C4-2B (cell line): ENCODE measurements around the gene LUC7L3.

Experiments
- H3K27ac ChIP-seq: fragments of 450-650 bp; 2 replicates; pipeline ENCODE4 v1.5.1; 2017
- CTCF ChIP-seq: fragments of 450-650 bp; conservative IDR thresholded peaks from 2 replicates; pipeline ENCODE4 v1.5.1; 2017; ENCODE audit warnings: mild to moderate bottlenecking
- ZFX ChIP-seq: fragments of 450-650 bp; IDR thresholded peaks from 2 replicates; pipeline ENCODE4 v1.6.1; 2017

The LUC7L3 gene

GRCh38 chr17:50707289-50708049, 11.9 kb upstream of the LUC7L3 start, which contains the start of gene ANKRD40:
ANKRD40 (minus strand) TSS chr17:50707914; CDS start chr17:50707654, 260 bp downstream.
- no peak for TF ChIP-seq CTCF
- TF ChIP-seq ZFX = peak; percentile 100

GRCh38 chr17:50708050-50709000, 11.1 kb upstream of the LUC7L3 start:
- H3K27ac ChIP-seq = peak overlapping the region; percentile 93
- TF ChIP-seq ZFX = peak; percentile 17; the same call in 1 of the 2 replicates
- TF ChIP-seq CTCF = no peak

More at GRCh38 chr17:50707289-50708049, 11.9 kb upstream of the LUC7L3 start, which contains the start of gene ANKRD40:
- H3K27ac ChIP-seq = peak within 1 kb of the TSS; percentile 93

- H3K27ac ChIP-seq = peak overlapping the region; percentile 93
Measured at GRCh38 chr17:50709053-50709452, 10.3 kb upstream of the LUC7L3 start.

- peak overlapping the region; percentile 93; the same call in 1 of the 2 replicates for H3K27ac ChIP-seq
- no peak for TF ChIP-seq CTCF
Measured at GRCh38 chr17:50710025-50710424, 9.4 kb upstream of the LUC7L3 start.

- TF ChIP-seq CTCF = no peak
- no peak for TF ChIP-seq ZFX
- H3K27ac ChIP-seq = no peak overlapping the region
Measured at GRCh38 chr17:50710650-50711049, 8.8 kb upstream of the LUC7L3 start.

- H3K27ac ChIP-seq = no peak overlapping the region
- TF ChIP-seq ZFX (no peak), CTCF (no peak)
Measured at GRCh38 chr17:50712641-50713040, 6.8 kb upstream of the LUC7L3 start.

- H3K27ac ChIP-seq = no peak overlapping the region
- no peak for TF ChIP-seq CTCF
- no peak for TF ChIP-seq ZFX
Measured at GRCh38 chr17:50715471-50715870, 3.9 kb upstream of the LUC7L3 start.
